Hepatocyte (in vitro differentiated cells): ENCODE results near the gene CDK9.

Experiments
- CTCF ChIP-seq: fragments of 200-600 bp; sonication (generic); IDR thresholded peaks from 2 replicates; pipeline ENCODE4 v1.5.1; 2016; ENCODE audit warnings: antibody characterized with exemption, mild to moderate bottlenecking; ENCODE audit not compliant: poor library complexity
- EZH2 ChIP-seq: fragments of 200-600 bp; sonication (generic); IDR thresholded peaks from 2 replicates; pipeline ENCODE4 v1.6.1; 2016; ENCODE audit warnings: antibody characterized with exemption, mild to moderate bottlenecking, borderline replicate concordance

GRCh38 chr9:127785933-127786772 lies at the start of gene CDK9:
- TF ChIP-seq CTCF (no peak), EZH2 (no peak)
